GM12878 (cell line): ENCODE measurements around the gene POU5F1. TPM values are rescaled to one million over a fixed set of nuclear protein-coding genes. Genes with fewer than 3 reads are reported as not detected.

Experiments used
- ATAC-seq: fragments of 200-7000 bp; cut with Tn5 transposase; 3 replicates; pipeline ENCODE4 v1.9.1; 2020; ENCODE audit warnings: mild to moderate bottlenecking, moderate library complexity
- BruUV-seq: library from RNA; stranded (reverse); fragments of 400-500 nt; replicated peaks from 2 replicates; lab custom pipeline; 2021; lab: Mats Ljungman, UMichigan
- CTCF ChIA-PET: fragments of 300-600 bp; sonication (Branson Sonifier 250); formaldehyde crosslinking; extraction: SDS; loops from one replicate; lab custom pipeline; 2021; ENCODE audit warnings: inconsistent platforms; lab: Yijun Ruan, JAX
- POLR2A ChIA-PET: fragments of 350-600 bp; formaldehyde crosslinking; extraction: SDS; loops from one replicate; lab custom pipeline; 2021; ENCODE audit warnings: inconsistent platforms; lab: Charles Lee
- RAD21 ChIA-PET: fragments of 300-600 bp; sonication (Branson Sonifier 250); formaldehyde crosslinking; loops from one replicate; lab custom pipeline; 2023; ENCODE audit warnings: antibody characterized with exemption; ENCODE audit not compliant: unreplicated experiment; lab: Charles Lee
- SMC1A ChIA-PET: fragments of 300-600 bp; sonication (Branson Sonifier 250); formaldehyde crosslinking; loops from one replicate; lab custom pipeline; 2023; ENCODE audit not compliant: unreplicated experiment, uncharacterized antibody; lab: Charles Lee
- DNase-seq: peaks from one replicate; pipeline ENCODE4 v3.0.0-alpha.2; 2011; ENCODE audit warnings: low read depth, low spot score
- FAIRE-seq: peaks from 3 replicates; lab custom pipeline; 2011; peaks lifted over from hg19 to GRCh38; lab: Jason Lieb, UNC
- H2AFZ ChIP-seq: 2 replicates; pipeline ENCODE4 v1.6.0; 2011; ENCODE audit warnings: low read depth, low read length, control low read depth; ENCODE audit not compliant: control insufficient read depth
- H3K27ac ChIP-seq: 2 replicates; pipeline ENCODE4 v1.5.1; 2011; ENCODE audit warnings: control low read depth; ENCODE audit not compliant: control insufficient read depth, insufficient read depth
- H3K27me3 ChIP-seq, 2 experiments: replicated peaks in 1 of 2; 2 replicates each; pipeline versions ENCODE4 v1.6.0 to v1.6.1; 2011; ENCODE audit warnings: low read length in 1 of 2; ENCODE audit not compliant: control insufficient read depth in 2 of 2, insufficient read depth in 2 of 2
- H3K36me3 ChIP-seq, 2 experiments: 2 replicates each; pipeline ENCODE4 v1.5.1; 2011; ENCODE audit warnings: low read length in 1 of 2; ENCODE audit not compliant: control insufficient read depth in 2 of 2, insufficient read depth in 2 of 2
- H3K4me1 ChIP-seq: 2 replicates; pipeline ENCODE4 v1.6.1; 2011; ENCODE audit warnings: mild to moderate bottlenecking, low read length, moderate library complexity, mixed read lengths; ENCODE audit not compliant: control insufficient read depth, insufficient read depth
- H3K4me2 ChIP-seq: 2 replicates; pipeline ENCODE4 v1.6.0; 2011; ENCODE audit warnings: control low read depth; ENCODE audit not compliant: control insufficient read depth, insufficient read depth
- H3K4me3 ChIP-seq: fragments of 200-600 bp; sonication (generic); 2 replicates; pipeline ENCODE4 v1.5.1; 2016
- H3K79me2 ChIP-seq: 2 replicates; pipeline ENCODE4 v1.6.0; 2011; ENCODE audit warnings: low read length; ENCODE audit not compliant: control insufficient read depth, insufficient read depth
- H3K9ac ChIP-seq: 2 replicates; pipeline ENCODE4 v1.8.0; 2011; ENCODE audit warnings: low read length, control low read depth, mixed read lengths; ENCODE audit not compliant: control insufficient read depth, insufficient read depth
- H3K9me3 ChIP-seq: replicated peaks from 3 replicates; pipeline ENCODE4 v1.5.1; 2011; ENCODE audit warnings: mild to moderate bottlenecking, low read length; ENCODE audit not compliant: control insufficient read depth, insufficient read depth
- H4K20me1 ChIP-seq: 2 replicates; pipeline ENCODE4 v1.6.0; 2011; ENCODE audit not compliant: control insufficient read depth, insufficient read depth
- BRCA1 ChIP-seq: IDR thresholded peaks from 2 replicates; pipeline ENCODE4 v1.6.1; 2011; ENCODE audit warnings: low read depth, low read length, improper control_type of control experiment
- EP300 ChIP-seq, 2 experiments: fragments of 150-350 bp in 1 of 2; IDR thresholded peaks; 2 replicates each; pipeline ENCODE4 v1.6.1; 2011 to 2012; ENCODE audit warnings: low read depth in 2 of 2, low read length in 2 of 2, borderline replicate concordance in 1 of 2, improper control_type of control experiment in 1 of 2, inconsistent platforms in 1 of 2; ENCODE audit not compliant: control insufficient read depth in 1 of 2
- FOS ChIP-seq: IDR thresholded peaks from 3 replicates; pipeline ENCODE4 v1.6.1; 2011; ENCODE audit warnings: borderline replicate concordance; ENCODE audit not compliant: insufficient read length; ENCODE audit errors: extremely low read depth
- FOXM1 ChIP-seq: IDR thresholded peaks from 2 replicates; pipeline ENCODE4 v1.6.1; 2012; ENCODE audit warnings: low read depth, mild to moderate bottlenecking, inconsistent platforms, low read length, moderate library complexity
- IKZF1 ChIP-seq: fragments of 450-650 bp; conservative IDR thresholded peaks from 2 replicates; pipeline ENCODE4 v1.6.1; 2017; ENCODE audit warnings: antibody characterized with exemption, mild to moderate bottlenecking
- IKZF2 ChIP-seq, 2 experiments: fragments of 450-650 bp; IDR thresholded peaks; 2 replicates each; pipeline ENCODE4 v1.6.1; 2017; ENCODE audit warnings: mild to moderate bottlenecking in 2 of 2, moderate library complexity in 2 of 2
- KLF5 ChIP-seq: fragments of 450-650 bp; IDR thresholded peaks from 2 replicates; pipeline ENCODE4 v1.6.1; 2014; ENCODE audit warnings: mild to moderate bottlenecking; ENCODE audit not compliant: partially characterized antibody
- MLLT1 ChIP-seq: fragments of 450-650 bp; IDR thresholded peaks from 2 replicates; pipeline ENCODE4 v1.6.1; 2016; ENCODE audit warnings: mild to moderate bottlenecking
- MYB ChIP-seq: fragments of 150-350 bp; IDR thresholded peaks from 2 replicates; pipeline ENCODE4 v1.6.1; 2014; ENCODE audit warnings: mild to moderate bottlenecking, low read depth, low read length, borderline replicate concordance
- NBN ChIP-seq: fragments of 450-650 bp; IDR thresholded peaks from 2 replicates; pipeline ENCODE4 v1.6.1; 2016
- PKNOX1 ChIP-seq: fragments of 450-650 bp; IDR thresholded peaks from 2 replicates; pipeline ENCODE4 v1.6.1; 2016; ENCODE audit warnings: mild to moderate bottlenecking
- POLR2A ChIP-seq: IDR thresholded peaks from 2 replicates; pipeline ENCODE4 v1.6.1; 2011; ENCODE audit warnings: low read depth, mild to moderate bottlenecking, low read length
- SIX5 ChIP-seq: IDR thresholded peaks from 2 replicates; pipeline ENCODE4 v1.6.1; 2011; ENCODE audit warnings: mild to moderate bottlenecking, low read depth, low read length, moderate library complexity; ENCODE audit not compliant: severe bottlenecking
- SREBF1 ChIP-seq: IDR thresholded peaks from 2 replicates; pipeline ENCODE4 v1.6.1; 2012; ENCODE audit warnings: mild to moderate bottlenecking, low read length
- YBX1 ChIP-seq: fragments of 450-650 bp; IDR thresholded peaks from 2 replicates; pipeline ENCODE4 v1.6.1; 2016; ENCODE audit warnings: antibody characterized with exemption
- ZBED1 ChIP-seq: IDR thresholded peaks from 2 replicates; pipeline ENCODE4 v1.6.1; 2016; ENCODE audit warnings: borderline replicate concordance
- ZNF384 ChIP-seq: IDR thresholded peaks from 2 replicates; pipeline ENCODE4 v1.6.1; 2012; ENCODE audit warnings: low read depth, mild to moderate bottlenecking, low read length, improper control_type of control experiment, borderline replicate concordance
- WGBS: methylation state at CpG from one replicate; pipeline ENCODE4 v1.1.6; 2016; ENCODE audit warnings: low lambda C conversion rate; ENCODE audit not compliant: insufficient replicate concordance, insufficient coverage; ENCODE audit errors: missing lambda C conversion rate; 5-methylcytosine and 5-hydroxymethylcytosine counted together
- in situ Hi-C: fragments of 300-500 bp; cut with MboI; formaldehyde crosslinking; loops from 9 replicates; pipeline ENCODE4 v1.14.3; 2018; ENCODE audit warnings: mixed read lengths
- intact Hi-C: fragments of 100-400 bp; cut with micrococcal nuclease; formaldehyde crosslinking; loops from one replicate; pipeline ENCODE4 v1.14.2; 2022; ENCODE audit not compliant: unreplicated experiment
- polyA plus RNA-seq, 11 experiments: library from polyadenylated mRNA; depleted of rRNA in 4 of 11; unstranded in 6 of 11; stranded (reverse) in 5 of 11; fragments of >200 nt; fragmentation: Nextera tagmentation in 4 of 11; fragmentation: Illumina TruSeq in 1 of 11; extraction: Ambion mirVana in 4 of 11; extraction: Trizol in 1 of 11; gene quantifications; 1 replicate in 1 of 11; 2 replicates in 10 of 11; pipeline versions ENCODE4 v1.2.1 to v1.2.3, GENCODE V29; 2011 to 2016; ENCODE audit warnings: inconsistent platforms in 2 of 11, missing spikeins in 2 of 11, low read depth in 1 of 11
- total RNA-seq, 4 experiments: library from RNA; depleted of rRNA in 3 of 4; stranded (reverse); fragments of >200 nt in 3 of 4; fragmentation: Illumina TruSeq in 1 of 4; extraction: Trizol in 1 of 4; gene quantifications; 2 replicates each; pipeline versions ENCODE4 v1.2.1 to v1.2.3, GENCODE V29; 2013 to 2021
- TF ChIP-seq, protein P1 (sequence below): fragments of 450-650 bp; IDR thresholded peaks from 2 replicates; pipeline ENCODE4 v1.6.1; 2017; ENCODE audit warnings: mild to moderate bottlenecking, moderate library complexity

The POU5F1 gene
- total and polyA plus RNA-seq, 10 of the 15 experiments (the other 5 are each of a cell fraction or from before 2014, with no cell fraction given) = 1.4 to 5.5 (median 3.2) TPM

DNA sequence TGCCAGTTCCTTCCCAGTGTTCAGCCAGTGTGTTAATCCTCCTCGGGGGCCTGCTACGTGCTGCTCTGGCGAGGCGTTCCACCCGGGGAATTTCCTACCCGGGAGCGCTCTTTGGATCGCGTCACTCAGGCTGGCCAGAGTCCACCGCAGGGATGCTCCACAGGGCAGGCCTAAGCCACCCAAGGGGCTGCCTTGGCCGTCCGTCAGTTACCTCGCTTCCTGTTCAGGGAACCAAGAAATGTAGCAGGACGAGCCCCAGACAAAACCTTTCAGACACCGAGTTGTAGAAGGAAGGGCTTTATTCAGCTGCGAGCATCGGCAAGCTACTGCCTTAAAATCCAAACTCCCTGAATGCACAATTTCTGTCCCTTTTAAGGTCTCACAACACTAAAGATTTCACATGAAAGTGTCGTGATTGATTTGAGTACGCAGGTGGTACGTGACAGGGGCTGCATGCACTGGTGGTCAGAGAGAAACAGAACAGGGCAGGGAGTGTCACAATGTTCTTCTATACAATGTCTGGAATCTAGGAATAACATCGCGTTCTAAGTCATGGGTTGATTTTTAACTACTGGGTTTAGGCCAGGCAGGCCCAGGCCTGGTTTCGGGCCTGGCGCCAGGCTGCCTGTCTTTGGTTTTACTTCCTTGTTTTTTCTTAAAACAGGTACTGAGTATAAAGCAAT, 15.7 kb upstream of the POU5F1 start:
- CTCF ChIA-PET = interaction anchor here (1.0 to 14.6 kb wide), 3 partner anchors 11 to 49 kb away, joined by 3 to 326 read pairs (median 4); partner anchors contain the start of gene PSORS1C2
- 46% methylated on average over 23 of the region's 24 CpGs for WGBS
- intact Hi-C loops = no loop called here
- Histone ChIP-seq H3K9me3 (no peaks in the 10 kb centered on the region), H2AFZ (peak overlapping the region; percentile 90), H3K27me3 (no peaks in the 10 kb centered on the region), H3K36me3 (no peaks in the 10 kb centered on the region), H4K20me1 (no peaks in the 10 kb centered on the region), H3K79me2 (no peaks in the 10 kb centered on the region; the same call in none of the 2 replicates), H3K4me1 (peaks cover 21% of the 10 kb centered on the region), H3K9ac (peak overlapping the region; percentile 89), H3K27ac (peak overlapping the region; percentile 96), H3K4me3 (peak overlapping the region; percentile 54; the same call in 1 of the 2 replicates), H3K4me2 (peak overlapping the region; percentile 96)
- POLR2A ChIA-PET = interaction anchor here (0.7 to 1.3 kb wide), 4 partner anchors 16 to 355 kb away, joined by 3 to 5 read pairs (median 3); partner anchors contain the start of gene TCF19
- SMC1A ChIA-PET = no interaction called here
- ATAC-seq (peak; percentile 45), DNase-seq (no peak), FAIRE-seq (no peak)
- in situ Hi-C loops = no loop called here
- RAD21 ChIA-PET = interaction anchor here (1.8 kb wide), 1 partner anchor 28 kb away, joined by 4 read pairs; the partner anchor contains the start of genes CCHCR1 and TCF19
- BruUV-seq = TSS peak; percentile 76
- TF ChIP-seq PKNOX1 = peak; percentile 51
- no peak for TF ChIP-seq FOXM1
- TF ChIP-seq YBX1 = no peak
- no peak for TF ChIP-seq KLF5
- TF ChIP-seq ZNF384 = no peak
- no peak for TF ChIP-seq SIX5
- no peak for TF ChIP-seq EP300 (IDR thresholded peaks at IDR 0.05; ENCODE audit: borderline replicate concordance in 1 of 2, control insufficient read depth in 1 of 2, low read depth in 2 of 2, low read length in 2 of 2)
- peak; percentile 36 for TF ChIP-seq IKZF1
- TF ChIP-seq NBN = 0 out of 2 replicates have a peak, but pooled peaks have one; percentile 24
- TF ChIP-seq FOS = no peak
- no peak for TF ChIP-seq ZBED1
- 0 out of 2 replicates have a peak, but pooled peaks have one; percentile 23 for TF ChIP-seq MLLT1
- TF ChIP-seq BRCA1 = no peak
- TF ChIP-seq, protein P1, sequence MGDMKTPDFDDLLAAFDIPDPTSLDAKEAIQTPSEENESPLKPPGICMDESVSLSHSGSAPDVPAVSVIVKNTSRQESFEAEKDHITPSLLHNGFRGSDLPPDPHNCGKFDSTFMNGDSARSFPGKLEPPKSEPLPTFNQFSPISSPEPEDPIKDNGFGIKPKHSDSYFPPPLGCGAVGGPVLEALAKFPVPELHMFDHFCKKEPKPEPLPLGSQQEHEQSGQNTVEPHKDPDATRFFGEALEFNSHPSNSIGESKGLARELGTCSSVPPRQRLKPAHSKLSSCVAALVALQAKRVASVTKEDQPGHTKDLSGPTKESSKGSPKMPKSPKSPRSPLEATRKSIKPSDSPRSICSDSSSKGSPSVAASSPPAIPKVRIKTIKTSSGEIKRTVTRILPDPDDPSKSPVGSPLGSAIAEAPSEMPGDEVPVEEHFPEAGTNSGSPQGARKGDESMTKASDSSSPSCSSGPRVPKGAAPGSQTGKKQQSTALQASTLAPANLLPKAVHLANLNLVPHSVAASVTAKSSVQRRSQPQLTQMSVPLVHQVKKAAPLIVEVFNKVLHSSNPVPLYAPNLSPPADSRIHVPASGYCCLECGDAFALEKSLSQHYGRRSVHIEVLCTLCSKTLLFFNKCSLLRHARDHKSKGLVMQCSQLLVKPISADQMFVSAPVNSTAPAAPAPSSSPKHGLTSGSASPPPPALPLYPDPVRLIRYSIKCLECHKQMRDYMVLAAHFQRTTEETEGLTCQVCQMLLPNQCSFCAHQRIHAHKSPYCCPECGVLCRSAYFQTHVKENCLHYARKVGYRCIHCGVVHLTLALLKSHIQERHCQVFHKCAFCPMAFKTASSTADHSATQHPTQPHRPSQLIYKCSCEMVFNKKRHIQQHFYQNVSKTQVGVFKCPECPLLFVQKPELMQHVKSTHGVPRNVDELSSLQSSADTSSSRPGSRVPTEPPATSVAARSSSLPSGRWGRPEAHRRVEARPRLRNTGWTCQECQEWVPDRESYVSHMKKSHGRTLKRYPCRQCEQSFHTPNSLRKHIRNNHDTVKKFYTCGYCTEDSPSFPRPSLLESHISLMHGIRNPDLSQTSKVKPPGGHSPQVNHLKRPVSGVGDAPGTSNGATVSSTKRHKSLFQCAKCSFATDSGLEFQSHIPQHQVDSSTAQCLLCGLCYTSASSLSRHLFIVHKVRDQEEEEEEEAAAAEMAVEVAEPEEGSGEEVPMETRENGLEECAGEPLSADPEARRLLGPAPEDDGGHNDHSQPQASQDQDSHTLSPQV = no peak
- TF ChIP-seq MYB = no peak
- TF ChIP-seq IKZF2 (IDR thresholded peaks at IDR 0.05) = peak; percentile 32 to 40
- TF ChIP-seq POLR2A = 0 out of 2 replicates have a peak, but pooled peaks have one; percentile 37
- no peak for TF ChIP-seq SREBF1
